Prostate gland (tissue), 2 donors: Measurements from ENCODE around the gene OR2H1. TPM values are rescaled to one million over a fixed set of nuclear protein-coding genes. Genes with fewer than 3 reads are reported as not detected.

Experiments used
- DNase-seq: peaks from one replicate; pipeline ENCODE4 v3.0.0-alpha.2; 2019; ENCODE audit warnings: low spot score
- H3K27ac ChIP-seq, 2 donors: fragments of 200-600 bp; sonication (generic); 2 replicates each; pipeline ENCODE4 v1.5.1; 2017 to 2019
- H3K27me3 ChIP-seq: fragments of 200-600 bp; sonication (generic); replicated peaks from 2 replicates; pipeline ENCODE4 v1.5.1; 2019; ENCODE audit not compliant: insufficient read depth
- H3K36me3 ChIP-seq, 2 donors: fragments of 200-600 bp; sonication (generic); 1 replicate in 1 of 2; 2 replicates in 1 of 2; pipeline versions ENCODE4 v1.5.1 to v1.8.1; 2017 to 2019
- H3K4me1 ChIP-seq: fragments of 200-600 bp; sonication (generic); replicated peaks from 2 replicates; pipeline ENCODE4 v1.5.1; 2019
- H3K4me3 ChIP-seq, 2 donors: fragments of 200-600 bp; sonication (generic); 2 replicates each; pipeline ENCODE4 v1.5.1; 2017 to 2019
- H3K9me3 ChIP-seq: fragments of 200-600 bp; sonication (generic); 2 replicates; pipeline ENCODE4 v1.5.1; 2017
- POLR2A ChIP-seq: fragments of 450-650 bp; IDR thresholded peaks from one replicate; pipeline ENCODE4 v1.6.1; 2016; ENCODE audit warnings: antibody characterized with exemption, mild to moderate bottlenecking
- POLR2AphosphoS5 ChIP-seq: sonication (generic); formaldehyde crosslinking; IDR thresholded peaks from one replicate; pipeline ENCODE4 v1.6.1; 2017; ENCODE audit warnings: antibody characterized with exemption
- WGBS: methylation state at CpG from one replicate; pipeline ENCODE4 v1.1.5; 2018; 5-methylcytosine and 5-hydroxymethylcytosine counted together
- intact Hi-C: fragments of 100-400 bp; cut with DNase I; formaldehyde crosslinking; loops from one replicate; pipeline ENCODE4 v1.14.2; 2022
- total RNA-seq, 2 donors: library from RNA; depleted of rRNA; stranded (reverse); fragments of >200 nt; gene quantifications; one replicate each; pipeline ENCODE4 v1.1.0, GENCODE V29; 2016
- TF ChIP-seq, protein P1 (sequence below), 4 experiments: fragments of 200-600 bp in 2 of 4; fragments of 450-650 bp in 2 of 4; sonication (generic) in 2 of 4; IDR thresholded peaks; 1 replicate in 3 of 4; 2 replicates in 1 of 4; pipeline ENCODE4 v1.5.1; 2016 to 2019; ENCODE audit warnings: antibody characterized with exemption in 4 of 4, mild to moderate bottlenecking in 2 of 4, moderate library complexity in 2 of 4

Gene OR2H1
- total RNA-seq, 2 donors from 2014 or later = 1.1 TPM; not detected in 1

DNA sequence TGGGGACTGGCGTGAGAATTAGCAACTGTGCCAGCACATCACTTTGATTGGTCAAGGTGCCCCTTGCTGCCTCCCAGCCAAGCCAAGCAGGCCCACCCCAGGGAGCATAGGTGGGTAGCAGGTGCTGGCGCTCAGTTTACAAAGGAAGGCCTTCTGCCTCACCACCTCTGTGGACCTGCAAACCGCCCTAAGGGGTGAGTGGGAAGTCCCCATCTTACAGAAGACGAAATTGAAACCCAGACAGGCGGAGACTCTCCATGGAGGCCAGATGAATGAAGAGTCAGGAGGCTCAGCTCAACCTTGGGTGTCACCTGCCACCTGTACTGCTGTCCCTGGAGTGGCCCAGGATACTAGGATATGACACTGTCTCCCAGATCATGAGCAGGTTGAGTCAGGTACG lies 52.3 kb downstream of the OR2H1 start:
- H3K27me3 ChIP-seq = no peaks in the 10 kb centered on the region
- TF ChIP-seq, protein P1, sequence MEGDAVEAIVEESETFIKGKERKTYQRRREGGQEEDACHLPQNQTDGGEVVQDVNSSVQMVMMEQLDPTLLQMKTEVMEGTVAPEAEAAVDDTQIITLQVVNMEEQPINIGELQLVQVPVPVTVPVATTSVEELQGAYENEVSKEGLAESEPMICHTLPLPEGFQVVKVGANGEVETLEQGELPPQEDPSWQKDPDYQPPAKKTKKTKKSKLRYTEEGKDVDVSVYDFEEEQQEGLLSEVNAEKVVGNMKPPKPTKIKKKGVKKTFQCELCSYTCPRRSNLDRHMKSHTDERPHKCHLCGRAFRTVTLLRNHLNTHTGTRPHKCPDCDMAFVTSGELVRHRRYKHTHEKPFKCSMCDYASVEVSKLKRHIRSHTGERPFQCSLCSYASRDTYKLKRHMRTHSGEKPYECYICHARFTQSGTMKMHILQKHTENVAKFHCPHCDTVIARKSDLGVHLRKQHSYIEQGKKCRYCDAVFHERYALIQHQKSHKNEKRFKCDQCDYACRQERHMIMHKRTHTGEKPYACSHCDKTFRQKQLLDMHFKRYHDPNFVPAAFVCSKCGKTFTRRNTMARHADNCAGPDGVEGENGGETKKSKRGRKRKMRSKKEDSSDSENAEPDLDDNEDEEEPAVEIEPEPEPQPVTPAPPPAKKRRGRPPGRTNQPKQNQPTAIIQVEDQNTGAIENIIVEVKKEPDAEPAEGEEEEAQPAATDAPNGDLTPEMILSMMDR (IDR thresholded peaks at IDR 0.05) = no peak
- DNase-seq = no peak
- H3K27ac ChIP-seq = no peak overlapping the region
- H3K4me3 ChIP-seq = no peak overlapping the region
- intact Hi-C loops = no loop called here
- no peaks in the 10 kb centered on the region for H3K36me3 ChIP-seq
- WGBS = 77% methylated on average over 6 of the region's 6 CpGs
- H3K9me3 ChIP-seq = no peaks in the 10 kb centered on the region
- H3K4me1 ChIP-seq = no peaks in the 10 kb centered on the region

DNA sequence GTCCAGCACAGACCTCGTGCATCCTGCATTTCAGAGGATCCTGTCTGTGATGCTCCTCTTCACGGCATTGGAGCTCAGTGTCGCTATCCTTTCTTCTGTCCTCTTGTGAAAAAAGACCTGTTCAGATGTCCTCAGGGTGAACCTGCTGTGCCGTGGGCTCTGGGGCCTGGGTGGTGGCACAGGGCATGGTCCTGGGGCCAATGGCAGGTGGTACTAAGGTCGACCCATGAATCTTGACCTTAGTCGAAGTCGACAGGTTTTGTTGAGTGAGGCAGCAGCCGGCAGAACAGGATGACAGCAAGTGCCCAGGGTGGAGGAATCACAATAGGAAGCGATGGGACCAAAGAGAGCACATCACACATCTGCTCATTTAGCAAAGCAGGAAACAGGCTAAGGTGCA lies 52.8 kb downstream of the OR2H1 start:
- no peak for DNase-seq
- Histone ChIP-seq H3K4me1 (no peaks in the 10 kb centered on the region), H3K36me3 (no peaks in the 10 kb centered on the region), H3K9me3 (no peaks in the 10 kb centered on the region), H3K4me3 (no peak overlapping the region), H3K27ac (no peak overlapping the region), H3K27me3 (no peaks in the 10 kb centered on the region)
- 81% methylated on average over 9 of the region's 9 CpGs for WGBS
- no peak for TF ChIP-seq POLR2A
- TF ChIP-seq, protein P1 (IDR thresholded peaks at IDR 0.05) = no peak
- no peak for TF ChIP-seq POLR2AphosphoS5
- intact Hi-C loops = no loop called here

DNA sequence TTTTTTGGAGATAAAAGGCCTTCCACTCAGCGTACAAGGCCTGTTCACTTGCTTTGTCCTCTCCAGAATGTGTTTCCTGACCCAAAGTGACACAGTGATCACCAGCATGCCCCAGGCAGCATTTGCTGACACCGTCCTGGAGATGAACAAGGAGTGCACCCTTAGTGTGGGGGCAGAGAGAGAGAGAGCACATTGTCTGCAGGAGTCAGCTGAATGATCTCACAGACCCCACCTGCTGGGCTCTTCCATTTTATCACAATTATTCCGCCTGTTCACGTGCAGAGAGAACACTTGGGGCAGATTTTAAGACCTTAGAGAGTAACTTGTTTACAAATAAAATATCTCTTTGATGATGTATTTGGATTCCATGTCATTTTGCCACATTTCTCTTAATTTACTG lies 53.2 kb downstream of the OR2H1 start:
- TF ChIP-seq POLR2A (no peak), POLR2AphosphoS5 (no peak)
- TF ChIP-seq, protein P1 (IDR thresholded peaks at IDR 0.05) = no peak
- Histone ChIP-seq H3K27me3 (no peaks in the 10 kb centered on the region), H3K36me3 (no peaks in the 10 kb centered on the region), H3K4me3 (no peak overlapping the region), H3K27ac (no peak overlapping the region), H3K4me1 (no peaks in the 10 kb centered on the region), H3K9me3 (no peaks in the 10 kb centered on the region)
- intact Hi-C loops = no loop called here
- WGBS = 44% methylated on average over 4 of the region's 4 CpGs
- DNase-seq = no peak

DNA sequence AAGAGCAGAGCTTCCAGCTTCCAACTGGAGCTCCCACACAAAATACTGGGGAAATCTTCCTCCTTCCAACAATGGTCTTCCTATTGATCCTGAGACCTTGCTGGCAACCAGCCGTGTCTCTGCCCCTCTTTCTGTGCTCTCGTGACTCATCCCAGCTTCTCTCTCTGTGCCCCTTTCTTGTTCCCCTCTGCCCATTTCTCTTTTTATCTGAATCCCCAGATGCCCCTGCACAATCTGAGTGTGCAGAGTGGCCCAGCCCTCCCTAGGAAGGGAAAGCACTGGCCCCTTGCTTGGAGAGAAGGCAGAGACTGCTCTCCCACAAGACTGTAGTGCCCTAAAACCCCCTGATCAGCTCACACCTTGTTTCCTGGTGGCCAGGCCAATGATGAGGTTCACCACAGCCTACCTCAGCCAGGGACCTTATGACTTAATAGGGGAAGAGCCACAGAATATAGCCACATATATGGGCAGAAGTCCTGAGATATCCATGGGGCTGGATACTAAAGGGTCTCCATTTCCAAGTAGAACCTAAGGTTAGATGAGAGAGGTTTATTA lies 53.9 kb downstream of the OR2H1 start:
- H3K4me3 ChIP-seq = no peak overlapping the region
- no peaks in the 10 kb centered on the region for H3K27me3 ChIP-seq
- H3K27ac ChIP-seq = no peak overlapping the region
- no peaks in the 10 kb centered on the region for H3K4me1 ChIP-seq
- 80% methylated on average over 2 of the region's 2 CpGs for whole genome bisulfite sequencing
- no peaks in the 10 kb centered on the region for H3K36me3 ChIP-seq
- intact Hi-C loops = no loop called here
- no peak for DNase-seq
- TF ChIP-seq, protein P1 (IDR thresholded peaks at IDR 0.05) = no peak
- TF ChIP-seq POLR2AphosphoS5 (no peak), POLR2A (no peak)
- no peaks in the 10 kb centered on the region for H3K9me3 ChIP-seq

Other genes with a start within 250 kb of the OR2H1 start
- gene OR14J1, start 155.5 kb upstream of the OR2H1 start, total RNA-seq = under 1 TPM in 1 of 2 donors, not detected in 1; 0.40 TPM
- gene OR5V1, start 88.3 kb upstream of the OR2H1 start, total RNA-seq = not detected
- not detected for gene OR12D3, start 81.9 kb upstream of the OR2H1 start, total RNA-seq
- gene OR12D2, start 61.5 kb upstream of the OR2H1 start, total RNA-seq = not detected
- not detected for gene OR12D1, start 42.2 kb upstream of the OR2H1 start, total RNA-seq
- not detected for gene OR10C1, start 17.8 kb upstream of the OR2H1 start, total RNA-seq
- under 1 TPM in 1 of 2 donors, not detected in 1; 0.23 TPM for gene OR11A1, start 84 bp upstream of the OR2H1 start, total RNA-seq
- not detected for gene MAS1L, start 30.8 kb downstream of the OR2H1 start, total RNA-seq
- gene UBD, start 102.6 kb downstream of the OR2H1 start, total RNA-seq = 10 to 100 TPM in 1 of 2 donors, 1 to 10 TPM in 1; 2.0 to 11.3 TPM
- not detected for gene OR2H2, start 128.0 kb downstream of the OR2H1 start, total RNA-seq
- 10 to 100 TPM; 19.4 to 30.7 TPM for gene GABBR1, start 176.0 kb downstream of the OR2H1 start, total RNA-seq
- not detected for gene MOG, start 199.9 kb downstream of the OR2H1 start, total RNA-seq
- gene ZFP57, start 224.0 kb downstream of the OR2H1 start, total RNA-seq = 1 to 10 TPM in 1 of 2 donors, under 1 TPM in 1; 0.57 to 1.7 TPM